Femur (tissue), 1 donor: ENCODE measurements around the gene VASP.

Experiments
- DNase-seq: peaks from one replicate; pipeline ENCODE4 v3.0.0-alpha.2; 2017

VASP gene

GRCh38 chr19:45558399-45558878 is 51.2 kb downstream of the VASP start:
- DNase-seq: peak; percentile 41

- DNase-seq: no peak
These were observed 52.8 kb downstream of the VASP start for GRCh38 chr19:45560038-45560437.

- no peak for DNase-seq
These were observed 53.4 kb downstream of the VASP start for GRCh38 chr19:45560686-45561085.

DNA sequence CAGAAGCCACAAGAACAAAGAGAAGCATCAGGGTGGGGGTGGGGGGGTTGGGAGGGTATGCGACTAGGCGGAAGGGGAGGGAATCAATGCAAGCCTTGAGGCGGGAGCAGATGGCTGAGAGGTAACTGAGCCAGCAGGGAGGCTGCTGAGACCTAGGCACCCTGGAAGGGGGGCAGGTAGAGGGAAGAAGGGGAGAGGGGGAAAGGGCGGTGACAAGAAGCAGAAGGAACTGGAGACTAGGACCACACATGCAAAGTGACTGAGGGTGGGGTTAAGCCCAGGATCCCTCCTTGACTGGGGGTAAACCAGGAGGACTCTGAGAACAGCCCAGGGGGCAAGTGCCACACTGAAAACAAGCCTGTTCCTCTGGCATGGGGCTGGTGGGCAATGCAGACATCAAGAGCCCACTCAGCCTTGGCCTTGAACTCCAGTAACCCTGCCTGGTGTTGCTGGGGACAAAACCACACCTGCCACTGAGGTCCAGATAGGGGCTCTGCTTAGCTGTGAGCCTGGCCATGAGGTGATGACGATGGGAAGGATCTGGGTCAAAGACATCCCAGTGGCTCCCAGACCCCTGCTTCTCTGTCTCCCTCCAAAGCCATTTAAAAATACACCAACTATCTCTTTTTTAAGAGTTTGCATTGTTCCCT is 57.0 kb downstream of the VASP start:
- no peak for DNase-seq

DNA sequence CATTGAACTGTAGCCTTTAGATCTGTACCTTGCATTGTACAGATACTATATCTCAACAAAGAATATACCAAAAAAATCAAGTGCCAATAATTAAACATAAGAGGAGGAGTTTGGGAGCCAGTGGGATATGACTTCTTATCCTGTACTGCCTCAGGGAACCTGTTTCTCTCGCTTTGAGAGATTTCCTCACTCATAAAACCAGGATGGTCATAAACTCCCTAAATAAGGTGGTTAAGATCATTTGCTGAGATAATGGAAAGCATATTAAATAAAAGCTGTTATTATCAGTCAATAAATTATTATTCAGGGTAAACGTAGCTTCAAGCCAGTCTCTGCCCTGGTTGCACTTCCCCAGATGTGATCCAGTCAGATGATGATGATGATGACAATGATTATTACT is 60.3 kb downstream of the VASP start:
- DNase-seq: no peak

DNA sequence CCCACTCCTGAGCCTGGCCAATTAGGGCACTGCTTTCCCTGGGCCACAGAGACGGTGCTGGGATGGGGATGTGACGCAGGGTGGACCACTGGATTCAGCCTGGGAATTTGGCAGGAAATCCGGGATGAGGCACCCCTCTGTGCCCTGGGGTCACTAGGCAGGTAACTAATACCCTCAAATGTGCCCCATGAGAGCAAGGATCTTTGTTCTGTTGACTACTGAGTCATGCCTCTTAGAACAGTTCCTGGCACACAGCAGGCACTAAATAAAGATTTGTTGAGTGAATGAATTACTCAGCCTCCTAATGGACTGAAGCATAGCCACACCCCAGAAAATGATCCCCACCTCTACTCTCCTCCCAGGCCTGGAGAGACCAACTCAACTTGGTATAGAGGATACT is 61.5 kb downstream of the VASP start:
- DNase-seq: no peak

DNA sequence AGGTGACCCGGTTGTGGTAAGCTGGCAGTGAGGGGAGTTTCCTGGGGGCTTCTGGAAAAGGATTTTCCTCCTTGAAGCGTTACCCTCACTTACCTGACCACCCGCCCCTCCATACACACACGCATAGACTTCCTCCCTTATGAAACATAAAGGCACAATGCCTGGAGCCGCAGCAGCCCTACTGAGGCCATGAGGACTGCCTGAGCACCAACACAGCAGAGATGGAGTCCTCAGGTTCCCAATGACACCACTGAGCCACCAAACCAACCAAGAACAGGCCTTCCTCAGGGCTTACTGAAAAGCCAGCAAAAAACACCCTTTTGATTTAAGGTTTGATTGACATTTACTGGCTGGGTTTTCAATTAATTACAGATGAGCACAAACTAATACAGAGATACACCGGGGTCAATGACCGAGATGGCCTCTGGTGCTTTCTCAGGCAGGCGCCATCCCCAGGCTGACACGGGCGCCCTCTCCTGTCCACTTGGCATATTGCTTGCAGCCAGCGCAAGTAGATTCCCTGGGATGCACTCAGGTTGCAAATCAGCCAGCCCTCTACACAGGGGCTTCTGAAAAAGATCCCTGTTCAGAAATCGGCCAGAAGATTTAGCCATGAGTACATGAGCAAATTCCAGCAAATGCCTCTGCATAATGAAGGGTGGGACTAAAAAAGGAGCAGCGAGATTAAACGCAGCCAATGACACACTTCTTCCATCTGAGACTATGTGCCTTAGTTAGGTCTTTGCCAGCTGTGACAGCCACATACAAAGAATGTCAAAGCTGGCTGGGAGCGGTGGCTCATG is 62.5 kb downstream of the VASP start:
- DNase-seq: peak; percentile 48

DNA sequence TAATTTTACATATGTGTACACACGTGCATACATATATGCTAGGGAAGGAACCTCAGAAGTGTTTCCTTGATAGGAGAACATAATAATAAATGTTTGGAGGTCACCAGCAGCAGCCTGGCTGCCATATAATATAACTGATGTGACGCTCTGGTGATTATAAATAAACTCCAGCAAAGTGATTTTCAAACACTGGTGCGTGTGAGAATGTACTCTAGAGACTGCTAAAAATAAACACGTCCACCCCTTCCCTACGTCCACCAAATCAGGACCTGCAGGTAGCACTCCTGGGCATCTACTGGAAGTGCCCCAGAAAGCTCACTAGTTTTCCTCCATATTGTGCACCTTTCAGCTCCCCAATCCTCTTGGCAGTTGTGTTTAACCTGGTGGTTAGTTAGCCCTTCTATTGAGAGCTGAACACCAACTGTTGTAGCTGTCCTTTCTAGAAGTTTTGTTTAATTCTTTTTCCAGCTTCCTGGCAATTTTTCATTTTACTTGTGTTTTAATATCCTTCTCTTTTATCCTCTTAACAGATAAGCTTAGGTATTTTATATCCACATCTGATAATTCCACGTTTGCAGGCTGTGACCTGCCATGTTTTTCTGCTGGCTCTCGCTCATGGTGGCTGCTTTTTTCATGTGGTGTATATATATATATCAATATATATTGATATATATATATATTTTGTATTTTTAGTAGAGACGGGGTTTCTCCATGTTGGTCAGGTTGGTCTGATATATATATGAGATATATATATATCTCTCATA is 64.4 kb downstream of the VASP start:
- DNase-seq: no peak

DNA sequence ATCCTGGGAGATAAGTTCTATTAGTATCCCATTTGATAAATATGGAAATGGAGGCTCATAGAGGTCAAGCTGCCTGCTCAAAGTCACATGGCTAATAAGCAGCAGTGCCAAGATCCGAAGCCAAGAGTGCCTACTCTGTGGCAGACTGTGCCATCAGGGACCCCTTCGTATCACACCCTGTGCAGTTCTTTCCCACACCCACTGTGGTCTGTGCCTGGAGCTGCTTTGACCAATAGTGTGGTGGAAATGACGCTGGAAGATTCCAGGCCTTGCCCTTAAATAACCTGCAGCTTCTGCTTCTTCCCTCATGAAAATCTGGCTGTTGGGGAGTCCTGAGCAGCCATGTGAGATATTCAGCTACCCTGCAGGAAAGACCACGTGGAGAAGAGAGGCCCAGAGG is 67.2 kb downstream of the VASP start:
- DNase-seq: no peak

DNA sequence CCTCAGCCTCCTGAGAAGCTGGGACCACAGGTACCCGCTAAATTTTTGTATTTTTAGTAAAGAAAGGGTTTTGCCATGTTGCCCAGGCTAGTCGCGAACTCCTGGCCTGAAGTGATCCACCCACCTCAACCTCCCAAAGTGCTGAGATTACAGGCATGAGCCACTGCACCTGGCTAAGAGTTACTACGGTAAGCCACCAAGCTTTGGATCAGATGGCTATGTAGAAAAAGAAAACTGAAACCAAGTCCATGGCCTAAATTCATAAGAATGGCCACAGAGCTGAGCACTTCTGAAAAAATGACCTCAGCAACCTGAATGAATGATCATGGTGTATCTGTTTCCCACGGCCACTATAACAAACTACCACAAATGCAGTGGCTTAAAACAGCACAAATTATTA is 67.9 kb downstream of the VASP start:
- DNase-seq: no peak
